Measurements from ENCODE around the gene UBB.

- TF ChIP-seq CTCF (IDR thresholded peaks at IDR 0.05) (no peak), POLR2A (IDR thresholded peaks at IDR 0.05) (no peak)
Measured at GRCh38 chr17:16423226-16423872, 42.5 kb downstream of the UBB start.
